HCT116 (cell line): ENCODE measurements around the gene AKT3. TPM values are rescaled to one million over a fixed set of nuclear protein-coding genes. Genes with fewer than 3 reads are reported as not detected.
A peak's percentile ranks its signal among the peaks of the same experiment; 100 is the strongest.

Experiments used
- ATAC-seq: fragments of 200-7000 bp; cut with Tn5 transposase; 2 replicates; pipeline ENCODE4 v1.9.1; 2020; ENCODE audit warnings: mild to moderate bottlenecking, moderate library complexity
- BruUV-seq: library from RNA; stranded (reverse); fragments of 400-500 nt; replicated peaks from 2 replicates; lab custom pipeline; 2021; lab: Mats Ljungman, UMichigan
- CTCF ChIA-PET: fragments of 300-600 bp; sonication (Branson Sonifier 250); formaldehyde crosslinking; loops from one replicate; lab custom pipeline; 2021; ENCODE audit warnings: antibody characterized with exemption; lab: Charles Lee
- POLR2A ChIA-PET: fragments of 300-600, 350-600 bp; sonication (Branson Sonifier 250); formaldehyde crosslinking; loops from one replicate; lab custom pipeline; 2021; ENCODE audit warnings: antibody characterized with exemption; lab: Charles Lee
- RAD21 ChIA-PET, 2 experiments: fragments of 300-600 bp; sonication (Branson Sonifier 250); formaldehyde crosslinking; loops; one replicate each; lab custom pipeline; 2023; ENCODE audit warnings: low total read pairs in 2 of 2; ENCODE audit not compliant: uncharacterized antibody in 2 of 2, unreplicated experiment in 2 of 2, low non-redundant PET in 1 of 2; lab: Charles Lee
- DNase-seq: peaks from one replicate; pipeline ENCODE4 v3.0.0-alpha.2; 2010; ENCODE audit warnings: low read depth, low spot score
- H2AFZ ChIP-seq: fragments of 200-600 bp; shearing (Covaris generic), sonication (generic); 2 replicates; pipeline ENCODE4 v1.6.1; 2017; ENCODE audit warnings: low read depth, mixed run types, mixed read lengths, antibody characterized with exemption, low read length; ENCODE audit not compliant: poor library complexity, severe bottlenecking
- H3K27ac ChIP-seq: 2 replicates; pipeline ENCODE4 v1.5.1; 2012; ENCODE audit warnings: low read depth, low read length
- H3K27me3 ChIP-seq: fragments of 200-600 bp; sonication (generic); 2 replicates; pipeline ENCODE4 v1.6.1; 2016; ENCODE audit warnings: mixed run types, low read length, mixed read lengths; ENCODE audit not compliant: insufficient read depth
- H3K36me3 ChIP-seq, 2 experiments: fragments of 200-500 bp in 1 of 2; fragments of 200-600 bp in 1 of 2; sonication (Bioruptor generic) in 1 of 2; sonication (generic) in 1 of 2; 2 replicates each; pipeline versions ENCODE4 v1.5.1 to v1.6.1; 2014 to 2016; ENCODE audit warnings: low read length in 2 of 2, inconsistent platforms in 1 of 2, mixed read lengths in 1 of 2, mixed run types in 1 of 2; ENCODE audit not compliant: insufficient read depth in 2 of 2, control insufficient read depth in 1 of 2
- H3K4me1 ChIP-seq, 2 experiments: fragments of 200-600 bp in 1 of 2; sonication (generic) in 1 of 2; 2 replicates each; pipeline versions ENCODE4 v1.5.1 to v1.6.1; 2012 to 2017; ENCODE audit warnings: low read length in 2 of 2, inconsistent platforms in 1 of 2, mild to moderate bottlenecking in 1 of 2, mixed read lengths in 1 of 2, mixed run types in 1 of 2, moderate library complexity in 1 of 2; ENCODE audit not compliant: insufficient read depth in 2 of 2, control insufficient read depth in 1 of 2
- H3K4me2 ChIP-seq: fragments of 200-600 bp; sonication (generic); 2 replicates; pipeline ENCODE4 v1.6.1; 2017; ENCODE audit warnings: mixed run types, low read length, mixed read lengths
- H3K4me3 ChIP-seq, 2 experiments: fragments of 200-600 bp in 1 of 2; sonication (generic) in 1 of 2; replicated peaks in 1 of 2; 2 replicates each; pipeline ENCODE4 v1.5.1; 2011 to 2016; ENCODE audit warnings: low read length in 2 of 2, control low read depth in 1 of 2, low read depth in 1 of 2, mild to moderate bottlenecking in 1 of 2, mixed read lengths in 1 of 2, mixed run types in 1 of 2
- H3K79me2 ChIP-seq: fragments of 200-600 bp; sonication (generic); 2 replicates; pipeline ENCODE4 v1.6.1; 2017; ENCODE audit warnings: mild to moderate bottlenecking, mixed run types, low read length, moderate library complexity, mixed read lengths; ENCODE audit not compliant: insufficient read depth
- H3K9ac ChIP-seq: fragments of 200-600 bp; sonication (generic); 2 replicates; pipeline ENCODE4 v1.6.1; 2016; ENCODE audit warnings: low read length, mixed read lengths
- H3K9me2 ChIP-seq: fragments of 200-600 bp; sonication (generic), shearing (Covaris generic); 2 replicates; pipeline ENCODE4 v1.6.1; 2017; ENCODE audit warnings: mixed run types, mild to moderate bottlenecking, moderate library complexity; ENCODE audit not compliant: insufficient read depth
- H3K9me3 ChIP-seq, 2 experiments: fragments of 200-500 bp in 1 of 2; fragments of 200-600 bp in 1 of 2; sonication (Bioruptor generic) in 1 of 2; sonication (generic) in 1 of 2; 2 replicates each; pipeline ENCODE4 v1.6.1; 2014 to 2017; ENCODE audit warnings: low read length in 2 of 2, mixed read lengths in 2 of 2, inconsistent platforms in 1 of 2, low read depth in 1 of 2, mild to moderate bottlenecking in 1 of 2, mixed run types in 1 of 2, moderate library complexity in 1 of 2; ENCODE audit not compliant: control insufficient read depth in 1 of 2, insufficient read depth in 1 of 2
- H4K20me1 ChIP-seq: fragments of 200-600 bp; sonication (generic), shearing (Covaris generic); 2 replicates; pipeline ENCODE4 v1.6.1; 2017; ENCODE audit warnings: mixed run types, mild to moderate bottlenecking, moderate library complexity; ENCODE audit not compliant: insufficient read depth
- CTCF ChIP-seq, 3 experiments: fragments of 200-600 bp in 1 of 3; sonication (generic) in 1 of 3; IDR thresholded peaks in 2 of 3; conservative IDR thresholded peaks in 1 of 3; 2 replicates each; pipeline ENCODE4 v1.5.1; 2012 to 2017; ENCODE audit warnings: low read depth in 2 of 3, low read length in 2 of 3, antibody characterized with exemption in 1 of 3, borderline replicate concordance in 1 of 3, control low read depth in 1 of 3, mild to moderate bottlenecking in 1 of 3, mixed read lengths in 1 of 3, mixed run types in 1 of 3, moderate library complexity in 1 of 3; ENCODE audit not compliant: insufficient read depth in 1 of 3
- ELF1 ChIP-seq: IDR thresholded peaks from 2 replicates; pipeline ENCODE4 v1.6.1; 2012; ENCODE audit warnings: low read depth, borderline replicate concordance
- EZH2phosphoT487 ChIP-seq: fragments of 200-600 bp; IDR thresholded peaks from 2 replicates; pipeline ENCODE4 v1.6.1; 2018; ENCODE audit warnings: antibody characterized with exemption, borderline replicate concordance
- RAD21 ChIP-seq: IDR thresholded peaks from 2 replicates; pipeline ENCODE4 v1.6.1; 2012; ENCODE audit warnings: low read depth, mild to moderate bottlenecking
- REST ChIP-seq: IDR thresholded peaks from 2 replicates; pipeline ENCODE4 v1.6.1; 2012; ENCODE audit warnings: low read depth
- SRF ChIP-seq: IDR thresholded peaks from 2 replicates; pipeline ENCODE4 v1.6.1; 2012; ENCODE audit warnings: low read depth
- intact Hi-C: fragments of 100-400 bp; cut with micrococcal nuclease; formaldehyde crosslinking; loops from 2 replicates; pipeline ENCODE4 v1.10.0; 2022
- total RNA-seq: library from RNA; stranded (reverse); gene quantifications from one replicate; pipeline ENCODE4 v1.2.1, GENCODE V29; 2021; ENCODE audit not compliant: unreplicated experiment

Gene AKT3
- total RNA-seq, 1 experiment from 2014 or later: 0.49 TPM

- Histone ChIP-seq H3K36me3 (no peaks in the 10 kb centered on the region), H2AFZ (no peak overlapping the region), H3K9me3 (no peaks in the 10 kb centered on the region), H3K27me3 (peaks cover 54% of the 10 kb centered on the region), H4K20me1 (no peaks in the 10 kb centered on the region)
- POLR2A ChIA-PET: no interaction called here
- no peak for DNase-seq
- TF ChIP-seq ELF1: no peak
- TF ChIP-seq REST: no peak
- TF ChIP-seq EZH2phosphoT487: no peak
- TF ChIP-seq RAD21: peak; percentile 65
- TF ChIP-seq SRF: no peak
- peak in 2 of 3 experiments; percentile 46 to 62; a peak in 2 of 6 replicates for TF ChIP-seq CTCF (IDR thresholded peaks at IDR 0.05 in 2 of 3, conservative IDR thresholded peaks at IDR 0.05 in 1 of 3; ENCODE audit: borderline replicate concordance in 1 of 3, insufficient read depth in 1 of 3, low read depth in 2 of 3, low read length in 2 of 3)
- TF ChIP-seq, all 23 proteins: peak for 2
- H3K9me2 ChIP-seq: no peaks in the 10 kb centered on the region
- no peak for ATAC-seq
- H3K9ac ChIP-seq: no peak overlapping the region
- H3K79me2 ChIP-seq: no peaks in the 10 kb centered on the region
- no peak overlapping the region for H3K27ac ChIP-seq
- H3K4me3 ChIP-seq: no peak overlapping the region
- no peak overlapping the region for H3K4me2 ChIP-seq
- CTCF ChIA-PET: interaction anchor here (0.7 to 1.0 kb wide), 4 partner anchors 10 to 1088 kb away, joined by 3 to 9 read pairs (median 4); no protein-coding TSS in a partner anchor
- intact Hi-C loops: loop anchor here (1.0 kb wide), 1 partner anchor 565 kb away; no protein-coding TSS in a partner anchor
- RAD21 ChIA-PET: interaction anchor here (0.6 to 0.7 kb wide), 2 partner anchors 442 to 566 kb away, joined by 3 read pairs; no protein-coding TSS in a partner anchor
- BruUV-seq: no TSS peak
- no peaks in the 10 kb centered on the region for H3K4me1 ChIP-seq
Measured at GRCh38 chr1:243708210-243708609, 141.8 kb downstream of the AKT3 start.
